IMR-90 (cell line): ENCODE results near the gene TENT5A.

ENCODE experiments used
- BHLHE40 ChIP-seq: fragments of 150-350 bp; IDR thresholded peaks from 2 replicates; pipeline ENCODE4 v1.6.1; 2016; ENCODE audit warnings: mild to moderate bottlenecking, low read depth, low read length
- CEBPB ChIP-seq: IDR thresholded peaks from 2 replicates; pipeline ENCODE4 v1.6.1; 2012; ENCODE audit warnings: low read depth, low read length, improper control_type of control experiment
- CHD1 ChIP-seq: IDR thresholded peaks from 2 replicates; pipeline ENCODE4 v1.6.1; 2012; ENCODE audit warnings: low read depth, low read length, improper control_type of control experiment
- CTCF ChIP-seq: conservative IDR thresholded peaks from 2 replicates; pipeline ENCODE4 v1.5.1; 2012; ENCODE audit warnings: mild to moderate bottlenecking, low read depth, low read length, improper control_type of control experiment
- ELK1 ChIP-seq: fragments of 150-350 bp; IDR thresholded peaks from 2 replicates; pipeline ENCODE4 v1.6.1; 2016; ENCODE audit warnings: low read depth, mild to moderate bottlenecking, low read length, moderate library complexity, borderline replicate concordance
- FOS ChIP-seq: fragments of 150-350 bp; IDR thresholded peaks from 2 replicates; pipeline ENCODE4 v1.6.1; 2016; ENCODE audit warnings: low read depth, low read length
- MAFK ChIP-seq: IDR thresholded peaks from 2 replicates; pipeline ENCODE4 v1.6.1; 2012; ENCODE audit warnings: low read depth, low read length, improper control_type of control experiment
- MAZ ChIP-seq: IDR thresholded peaks from 2 replicates; pipeline ENCODE4 v1.6.1; 2012; ENCODE audit warnings: low read depth, mild to moderate bottlenecking, low read length, improper control_type of control experiment, moderate library complexity, borderline replicate concordance
- MXI1 ChIP-seq: IDR thresholded peaks from 2 replicates; pipeline ENCODE4 v1.6.1; 2012; ENCODE audit warnings: low read depth, mild to moderate bottlenecking, low read length, moderate library complexity, borderline replicate concordance
- NFE2L2 ChIP-seq: fragments of 150-350 bp; IDR thresholded peaks from 2 replicates; pipeline ENCODE4 v1.6.1; 2016; ENCODE audit warnings: low read depth, mild to moderate bottlenecking, low read length
- POLR2A ChIP-seq: IDR thresholded peaks from 2 replicates; pipeline ENCODE4 v1.6.1; 2012; ENCODE audit warnings: mild to moderate bottlenecking, low read depth, low read length
- RAD21 ChIP-seq: IDR thresholded peaks from 2 replicates; pipeline ENCODE4 v1.6.1; 2012; ENCODE audit warnings: low read length, improper control_type of control experiment
- SMC3 ChIP-seq: fragments of 150-350 bp; IDR thresholded peaks from 2 replicates; pipeline ENCODE4 v1.6.1; 2016; ENCODE audit warnings: low read depth, mild to moderate bottlenecking, antibody characterized with exemption, low read length, moderate library complexity

- TF ChIP-seq CTCF (no peak), ELK1 (no peak), MXI1 (no peak), CHD1 (no peak), POLR2A (no peak), BHLHE40 (no peak), MAZ (no peak), SMC3 (no peak), NFE2L2 (no peak), MAFK (no peak), FOS (no peak), CEBPB (no peak), RAD21 (no peak)
Measured at GRCh38 chr6:81718126-81718525, 34.4 kb downstream of the TENT5A start.
